Adrenal gland (tissue), 12 donors: Measurements from ENCODE around the gene DAGLB. TPM values are rescaled to one million over a fixed set of nuclear protein-coding genes. Genes with fewer than 3 reads are reported as not detected.
A peak's percentile ranks its signal among the peaks of the same experiment; 100 is the strongest.
"Not testable (repeated sequence)": the region's sequence is repeated elsewhere in the genome, so short reads cannot be mapped to it uniquely, and the experiment has no call there.

ENCODE experiments used
- DNase-seq, 7 donors: peaks; one replicate each; pipeline ENCODE4 v3.0.0-alpha.2; 2019 to 2020
- H3K27ac ChIP-seq, 5 donors: fragments of 200-600 bp; sonication (generic) in 4 of 5; 1 replicate in 3 of 5; 2 replicates in 2 of 5; pipeline versions ENCODE4 v1.5.1 to v1.8.0; 2016 to 2020; ENCODE audit warnings: mild to moderate bottlenecking in 1 of 5
- H3K27me3 ChIP-seq: fragments of 200-600 bp; 2 replicates; pipeline ENCODE4 v1.8.0; 2021
- H3K36me3 ChIP-seq, 2 donors: fragments of 200-600 bp; replicated peaks in 1 of 2; 1 replicate in 1 of 2; 2 replicates in 1 of 2; pipeline versions ENCODE4 v1.5.1 to v1.8.0; 2018 to 2022
- H3K4me1 ChIP-seq, 2 donors: fragments of 200-600 bp; replicated peaks in 1 of 2; 1 replicate in 1 of 2; 2 replicates in 1 of 2; pipeline versions ENCODE4 v1.5.1 to v1.8.0; 2018 to 2021
- H3K4me3 ChIP-seq, 4 donors: fragments of 200-600 bp; sonication (generic) in 3 of 4; one replicate each; pipeline ENCODE4 v1.5.1; 2016 to 2018
- H3K9me3 ChIP-seq, 3 donors: fragments of 200-600 bp; sonication (generic) in 1 of 3; replicated peaks in 1 of 3; 1 replicate in 2 of 3; 2 replicates in 1 of 3; pipeline versions ENCODE4 v1.5.1 to v1.8.0; 2016 to 2021
- CTCF ChIP-seq, 6 experiments: fragments of 450-650 bp in 4 of 6; fragments of 200-600 bp in 2 of 6; sonication (generic) in 1 of 6; IDR thresholded peaks; 1 replicate in 5 of 6; 2 replicates in 1 of 6; pipeline versions ENCODE4 v1.5.1 to v1.8.0; 2016 to 2021; ENCODE audit warnings: antibody characterized with exemption in 6 of 6, mild to moderate bottlenecking in 2 of 6, moderate library complexity in 1 of 6
- POLR2A ChIP-seq, 2 donors: fragments of 450-650 bp; IDR thresholded peaks; one replicate each; pipeline ENCODE4 v1.6.1; 2017; ENCODE audit warnings: antibody characterized with exemption in 2 of 2, mild to moderate bottlenecking in 2 of 2, moderate library complexity in 1 of 2
- WGBS, 4 donors: extraction: QIAGEN DNeasy Blood & Tissue Kit in 2 of 4; methylation state at CpG; one replicate each; pipeline versions ENCODE4 v1.1.5 to v1.1.7; 2013 to 2017; 5-methylcytosine and 5-hydroxymethylcytosine counted together
- intact Hi-C, 2 donors: fragments of 100-400 bp; cut with DNase I; formaldehyde crosslinking; loops; one replicate each; pipeline versions ENCODE4 v1.14.1 to v1.15.0; 2022 to 2023
- polyA plus RNA-seq, 3 donors: library from polyadenylated mRNA; stranded (reverse); fragments of 200-250 nt in 2 of 3; fragments of 350-450 nt in 1 of 3; fragmentation: Illumina TruSeq in 1 of 3; extraction: RNeasy Lipid Tissue Mini Kit (QIAGEN cat#74804) in 1 of 3; gene quantifications; one replicate each; pipeline ENCODE4 v1.2.3, GENCODE V29; 2013 to 2014
- total RNA-seq, 9 donors: library from RNA; depleted of rRNA in 4 of 9; stranded (reverse); fragments of >200 nt in 4 of 9; fragments of 120-200 nt in 1 of 9; fragmentation: NEBNext Ultra II Directional in 1 of 9; extraction: Animal tissue kit (Norgen Biotek cat#: 25700) in 1 of 9; gene quantifications; one replicate each; pipeline versions ENCODE4 v1.1.0 to v1.2.4, GENCODE V29; 2013 to 2023
- donor health status: healthy with polysubstance abuse.
- donor health status: Bipolar disorder and iron deficiency.
- donor health status: DM: yes; HTN: yes; CAD: no.
- donor health status: DM: no; HTN: no; CAD: no.
- donor health status: DM: no; HTN: no; CAD: no.
- donor health status: DM: yes; HTN: yes; CAD: no.

Gene DAGLB
- total and polyA plus RNA-seq, 12 donors: 19.8 to 56.7 (median 36.7) TPM

- TF ChIP-seq POLR2A (IDR thresholded peaks at IDR 0.05) (no peak), CTCF (IDR thresholded peaks at IDR 0.05) (no peak)
- Histone ChIP-seq H3K4me3 (no peak overlapping the region), H3K27me3 (no peaks in the 10 kb centered on the region), H3K4me1 (peaks cover 21 to 40% of the 10 kb centered on the region in 2 donors), H3K9me3 (no peaks in the 10 kb centered on the region), H3K36me3 (peaks cover 0 to 60% of the 10 kb centered on the region in 2 donors), H3K27ac (peak overlapping the region in 1 of 5 donors; percentile 12)
- intact Hi-C loops: no loop called here
- DNase-seq: no peak
- WGBS, 4 donors: 75 to 93% (median 83%) methylated on average over 16 to 17 of the region's 17 CpGs
Measured at GRCh38 chr7:6402041-6402440, 45.7 kb downstream of the DAGLB start.

GRCh38 chr7:6401536-6401935 is 46.2 kb downstream of the DAGLB start:
- Histone ChIP-seq H3K36me3 (peaks cover 0 to 55% of the 10 kb centered on the region in 2 donors), H3K27ac (peak overlapping the region in 1 of 5 donors; percentile 13), H3K4me1 (peaks cover 21 to 37% of the 10 kb centered on the region in 2 donors), H3K4me3 (no peak overlapping the region), H3K9me3 (no peaks in the 10 kb centered on the region), H3K27me3 (no peaks in the 10 kb centered on the region)
- intact Hi-C loops: no loop called here
- no peak for DNase-seq
- WGBS, 4 donors: 78 to 86% (median 82%) methylated on average over 10 of the region's 10 CpGs
- TF ChIP-seq POLR2A (IDR thresholded peaks at IDR 0.05) (no peak), CTCF (IDR thresholded peaks at IDR 0.05) (no peak)

GRCh38 chr7:6400243-6401105 is 47.3 kb downstream of the DAGLB start:
- H3K9me3 ChIP-seq, intact Hi-C loops, H3K4me3 ChIP-seq, H3K27me3 ChIP-seq: not testable (repeated sequence)
- H3K4me1 ChIP-seq: peaks cover 21 to 48% of the 10 kb centered on the region in 2 donors
- WGBS, 4 donors: 79 to 86% (median 83%) methylated on average over 16 to 19 of the region's 19 CpGs
- H3K36me3 ChIP-seq: peaks cover 0 to 45% of the 10 kb centered on the region in 2 donors
- peak in 2 of 7 donors; percentile 32 to 41 for DNase-seq
- H3K27ac ChIP-seq: peak overlapping the region in 2 of 5 donors; percentile 11 to 62

DNA sequence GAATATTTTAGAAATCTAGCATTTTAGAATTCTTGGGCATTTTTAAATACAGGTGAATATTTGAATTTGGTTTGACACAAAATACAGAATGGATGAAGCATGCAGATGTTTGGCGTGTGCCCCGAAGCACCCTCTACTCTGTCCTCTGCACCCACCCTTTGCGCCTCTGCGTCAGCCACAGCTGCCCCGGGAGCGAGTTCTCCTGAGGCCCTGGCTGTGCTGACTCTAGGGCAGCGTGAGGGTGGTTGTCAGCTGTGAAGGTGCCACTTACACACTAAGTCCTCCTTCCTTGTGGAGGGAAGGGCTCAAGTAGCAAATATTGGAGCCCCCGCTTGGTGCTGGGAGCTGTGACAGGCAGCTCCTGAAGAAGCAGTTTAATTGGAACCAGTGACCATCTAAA is 48.4 kb downstream of the DAGLB start:
- Histone ChIP-seq H3K36me3 (peaks cover 0 to 33% of the 10 kb centered on the region in 2 donors), H3K27ac (peak overlapping the region in 1 of 5 donors; percentile 37), H3K9me3 (no peaks in the 10 kb centered on the region), H3K4me1 (peaks cover 21 to 58% of the 10 kb centered on the region in 2 donors), H3K27me3 (no peaks in the 10 kb centered on the region), H3K4me3 (no peak overlapping the region)
- peak in 1 of 7 donors; percentile 15 for DNase-seq
- TF ChIP-seq POLR2A (IDR thresholded peaks at IDR 0.05): no peak
- TF ChIP-seq CTCF (IDR thresholded peaks at IDR 0.05): no peak
- intact Hi-C loops: no loop called here
- WGBS, 4 donors: 88 to 94% (median 91%) methylated on average over 8 of the region's 8 CpGs
